Hematopoietic multipotent progenitor cell treated with erythropoietin and hydrocortisone succinate and interleukin-3 and kit ligand, for 8 days (in vitro differentiated cells): Measurements from ENCODE around the gene RANBP10.
"Not testable (repeated sequence)": the region's sequence is repeated elsewhere in the genome, so short reads cannot be mapped to it uniquely, and the experiment has no call there.

Experiments
- DNase-seq: peaks from one replicate; pipeline ENCODE4 v3.0.0-alpha.2; 2015

Gene RANBP10

DNA sequence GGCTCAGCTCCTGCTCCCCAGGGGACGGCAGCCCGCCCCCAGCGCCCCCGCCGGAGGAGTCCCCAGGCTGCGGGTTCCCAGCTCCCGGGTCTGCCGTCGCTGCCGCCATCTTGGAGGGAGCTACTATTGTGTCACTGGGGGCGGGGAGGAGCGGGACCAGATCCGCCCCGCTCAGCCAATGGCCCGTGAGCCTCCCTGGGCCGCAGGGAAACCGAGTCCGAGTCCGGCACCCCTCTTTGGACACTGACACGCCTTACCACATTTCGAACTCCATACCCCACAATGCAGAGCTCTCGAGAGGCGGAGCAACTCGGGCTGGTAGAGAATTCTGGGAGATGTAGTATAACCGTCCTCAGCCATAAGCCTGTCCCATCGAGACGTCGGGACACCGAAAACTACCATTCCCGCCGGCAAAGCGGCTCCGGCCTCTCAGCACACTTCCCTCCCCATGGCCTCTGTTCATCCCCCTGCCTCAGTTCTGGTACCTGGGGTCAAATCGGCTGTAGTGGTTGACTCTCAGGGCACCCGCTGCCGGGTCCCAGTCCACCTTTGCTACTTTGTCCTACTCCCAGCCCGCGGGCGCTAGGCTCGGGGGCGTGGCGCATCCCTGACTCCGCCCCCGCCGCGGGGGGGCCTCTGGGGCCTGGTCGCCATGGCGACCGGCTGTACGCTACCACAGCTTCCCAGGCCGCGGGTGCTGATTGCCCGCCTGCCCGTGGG lies at the start of gene RANBP10, which contains the start of gene TSNAXIP1:
RANBP10 (minus strand) TSS at position 133 of the 720 bp plus-strand sequence; CDS start at position 109, 24 bp downstream.
TSNAXIP1 (plus strand) TSS at position 462 of the 720 bp plus-strand sequence. CDS start 261 bp downstream, outside the sequence.
- peak; percentile 100 for DNase-seq

DNA sequence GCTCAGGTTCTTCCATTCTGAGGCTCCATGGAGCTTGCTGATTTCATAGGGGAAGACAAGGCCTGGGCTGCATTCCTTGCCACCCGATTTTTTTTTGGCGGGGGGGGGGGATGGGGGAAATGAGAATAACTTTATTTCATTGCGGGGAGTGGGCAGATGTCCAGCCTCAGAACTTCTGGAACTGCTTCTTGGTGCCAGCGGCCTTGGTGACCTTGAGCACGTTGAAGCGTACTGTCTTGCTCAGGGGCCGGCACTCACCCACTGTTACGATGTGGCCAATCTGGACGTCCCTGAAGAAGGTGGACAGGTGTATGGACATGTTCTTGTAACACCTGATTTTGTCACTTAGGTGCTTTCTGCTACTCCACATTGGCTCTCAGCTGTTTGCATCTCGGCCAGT lies 49.4 kb upstream of the RANBP10 start:
- no peak for DNase-seq

DNA sequence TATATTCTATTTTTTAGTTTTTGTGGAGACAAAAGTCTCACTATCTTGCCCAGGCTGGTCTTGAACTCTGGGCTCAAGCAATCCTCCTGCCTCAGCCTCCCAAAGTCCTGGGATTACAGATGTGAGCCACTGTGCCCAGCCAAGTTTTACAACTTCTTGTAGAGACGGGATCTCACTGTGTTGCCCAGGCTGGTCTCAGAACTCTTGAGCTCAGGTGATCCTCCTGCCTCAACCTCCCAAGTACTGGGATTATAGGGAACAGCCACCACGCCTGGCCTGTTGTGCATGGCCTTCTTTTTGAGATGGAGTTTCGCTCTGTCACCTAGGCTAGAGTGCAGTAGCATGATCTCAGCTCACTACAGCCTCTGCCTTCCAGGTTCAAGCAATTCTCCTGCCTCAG lies 47.3 kb upstream of the RANBP10 start:
- DNase-seq = no peak

DNA sequence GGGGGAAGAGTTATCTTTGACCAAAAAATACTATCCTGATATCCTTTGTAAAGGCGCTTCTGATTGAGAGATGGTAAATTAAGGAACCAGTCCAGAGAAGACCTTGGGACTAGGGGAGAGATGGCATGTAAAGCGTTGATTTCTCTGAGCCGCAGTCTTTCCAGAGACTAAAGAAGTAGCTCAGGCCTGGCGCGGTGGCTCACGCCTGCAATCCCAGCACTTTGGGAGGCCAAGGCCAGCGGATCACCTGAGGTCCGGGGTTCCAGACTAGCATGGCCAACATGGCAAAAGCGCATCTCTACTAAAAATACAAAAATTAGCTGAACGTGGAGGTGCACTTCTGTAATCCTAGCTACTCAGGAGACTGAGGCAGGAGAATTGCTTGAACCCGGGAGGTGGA lies 41.8 kb upstream of the RANBP10 start:
- DNase-seq = no peak

DNA sequence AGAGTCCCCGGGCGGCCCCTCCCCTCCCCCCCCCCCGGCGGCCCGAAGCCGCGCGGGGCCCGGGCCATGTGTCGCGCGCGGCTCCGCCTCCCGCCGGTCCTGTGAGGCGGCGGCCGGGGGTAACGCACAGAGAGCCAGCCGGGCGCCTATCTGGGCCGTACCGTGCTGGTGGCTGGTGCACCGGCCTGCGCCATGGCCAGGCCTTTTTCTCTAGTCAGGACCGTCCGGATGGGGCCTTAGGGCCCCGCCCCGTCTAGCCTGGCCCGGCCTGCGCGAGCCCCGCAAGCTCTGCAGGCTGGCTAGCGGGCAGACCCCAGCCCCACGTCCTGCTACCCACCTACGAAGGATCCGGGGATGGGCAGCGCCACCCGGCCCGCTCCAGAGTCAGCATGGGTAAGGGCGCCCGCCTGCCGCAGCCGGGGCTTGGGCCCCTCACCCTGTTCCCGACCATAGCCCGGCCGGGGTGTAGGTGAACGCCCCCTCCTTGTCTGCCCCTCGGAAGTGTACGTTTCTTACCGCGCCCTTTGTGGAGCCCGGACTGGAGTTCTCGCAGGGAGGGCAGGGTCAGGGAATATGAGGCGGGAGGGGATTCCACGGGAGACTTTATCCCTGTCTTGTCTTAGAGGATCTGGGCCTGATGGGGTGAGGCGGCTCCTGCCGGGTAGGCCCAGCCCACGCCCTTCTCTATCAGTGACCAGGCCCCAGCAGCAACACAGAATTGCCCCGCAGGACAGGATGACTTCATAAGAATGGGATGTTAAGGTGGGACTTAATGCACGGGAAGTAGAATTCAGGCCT lies 40.9 kb upstream of the RANBP10 start, which contains the start of gene CENPT:
CENPT (minus strand) TSS at position 630 of the 798 bp plus-strand sequence. CDS start 13,834 bp downstream, outside the sequence.
- peak; percentile 87 for DNase-seq

DNA sequence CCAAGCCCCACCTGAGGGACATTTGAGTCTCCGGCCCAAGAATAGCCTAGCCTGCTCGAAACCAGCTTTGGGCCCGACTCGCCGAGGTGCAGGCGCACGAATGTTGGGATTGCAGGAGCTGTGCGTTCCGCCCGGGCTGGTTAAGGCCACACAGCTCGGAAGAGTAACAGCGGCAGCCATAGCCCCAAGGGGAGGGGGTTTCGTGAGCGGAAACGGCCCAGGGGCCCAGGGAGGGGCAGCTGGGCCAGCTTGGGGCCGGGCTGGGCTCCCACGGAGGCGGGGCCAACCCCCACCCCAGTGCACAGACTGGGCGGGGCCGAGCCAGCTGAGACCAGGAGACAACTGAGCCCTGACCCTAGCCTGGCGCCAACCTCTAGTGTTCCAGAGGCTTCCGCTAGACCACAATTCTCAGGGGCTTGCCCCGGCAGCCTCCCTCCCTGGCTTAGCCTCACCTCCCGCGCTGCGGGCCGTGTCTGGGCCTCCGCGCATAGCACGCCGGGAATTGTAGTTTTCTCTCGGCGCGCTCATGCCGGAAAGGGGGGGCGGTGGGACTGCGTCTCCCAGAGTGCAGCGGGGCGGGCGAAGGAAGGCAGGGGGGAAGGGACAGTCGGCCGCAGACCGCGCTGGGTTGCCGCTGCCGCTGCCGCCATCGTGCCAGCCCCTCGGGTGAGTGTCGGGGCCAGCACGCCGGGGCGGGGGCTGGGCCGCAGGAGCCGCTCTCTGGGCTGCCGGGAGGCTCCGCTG lies 40.1 kb upstream of the RANBP10 start, which contains the start of gene NUTF2:
NUTF2 (plus strand) TSS at position 614 of the 744 bp plus-strand sequence. CDS start 18,198 bp downstream, outside the sequence.
- DNase-seq = peak; percentile 95

DNA sequence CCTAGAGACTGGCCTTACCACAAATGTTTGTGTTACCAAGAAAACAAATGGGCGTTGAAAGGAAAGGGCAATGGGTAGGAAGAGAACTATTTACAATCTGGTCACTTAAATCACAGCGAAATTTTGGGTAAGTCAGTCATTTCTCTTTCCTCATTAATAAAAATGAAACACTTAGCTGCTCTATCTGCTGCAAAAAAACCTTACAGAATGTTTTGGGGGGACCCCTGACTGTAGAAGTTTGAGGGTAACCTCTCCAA lies 39.6 kb upstream of the RANBP10 start:
- no peak for DNase-seq

DNA sequence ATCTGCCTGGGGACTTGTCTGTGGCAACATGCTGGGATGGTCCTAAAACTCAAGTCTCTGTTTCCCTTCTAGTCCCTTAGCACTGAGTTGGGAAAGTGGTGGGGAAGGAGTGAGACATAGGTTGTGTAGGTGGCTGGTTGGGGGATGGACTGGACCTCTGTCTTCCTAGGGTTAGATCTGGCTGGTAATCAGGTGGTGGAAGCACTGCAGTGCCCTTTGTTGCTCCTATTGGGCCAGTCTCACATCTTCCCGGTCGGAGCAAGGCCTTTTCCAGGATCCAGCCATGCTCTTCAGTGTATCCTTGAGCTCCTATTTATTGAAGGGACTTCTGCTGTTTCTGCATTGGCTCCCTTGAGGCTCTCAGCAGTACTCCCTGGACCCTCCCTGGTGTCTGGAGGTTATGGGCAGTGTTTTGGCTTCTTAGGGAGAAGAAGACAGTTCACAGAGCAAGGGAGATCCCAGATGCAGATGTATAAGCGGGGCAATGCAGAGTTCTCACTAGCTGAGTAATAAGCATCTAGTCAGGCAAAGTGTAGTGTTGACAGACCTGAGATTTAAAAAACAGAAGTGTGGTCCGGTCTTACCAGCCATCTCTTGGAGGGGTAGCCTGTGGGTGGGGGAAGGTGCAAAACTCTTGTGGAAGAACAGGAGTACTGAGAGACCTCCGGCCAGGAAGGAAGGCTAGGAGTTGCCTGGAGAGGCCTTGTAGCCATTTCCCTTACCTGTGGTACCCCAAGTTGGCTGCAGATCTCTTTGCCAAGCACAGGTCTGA lies 39.1 kb upstream of the RANBP10 start:
- no peak for DNase-seq

DNA sequence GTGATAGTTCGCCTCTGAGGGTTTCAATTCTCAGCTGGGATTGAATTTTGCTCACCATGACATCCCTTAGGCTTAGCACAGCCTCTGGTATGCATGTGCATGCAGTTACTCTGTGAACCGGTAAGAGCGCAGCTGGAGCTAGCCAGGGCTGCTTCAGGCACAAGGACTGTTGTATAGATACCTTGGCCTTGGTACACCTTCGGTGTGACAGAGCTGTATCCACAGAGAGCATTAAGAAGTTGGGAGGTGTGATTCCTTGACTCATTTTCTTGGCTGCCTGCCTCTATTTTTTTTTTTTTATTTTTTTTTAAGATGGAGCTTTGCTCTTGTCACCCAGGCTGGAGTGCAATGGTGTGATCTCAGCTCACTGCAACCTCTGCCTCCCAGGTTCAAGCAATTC lies 38.1 kb upstream of the RANBP10 start:
- no peak for DNase-seq

DNA sequence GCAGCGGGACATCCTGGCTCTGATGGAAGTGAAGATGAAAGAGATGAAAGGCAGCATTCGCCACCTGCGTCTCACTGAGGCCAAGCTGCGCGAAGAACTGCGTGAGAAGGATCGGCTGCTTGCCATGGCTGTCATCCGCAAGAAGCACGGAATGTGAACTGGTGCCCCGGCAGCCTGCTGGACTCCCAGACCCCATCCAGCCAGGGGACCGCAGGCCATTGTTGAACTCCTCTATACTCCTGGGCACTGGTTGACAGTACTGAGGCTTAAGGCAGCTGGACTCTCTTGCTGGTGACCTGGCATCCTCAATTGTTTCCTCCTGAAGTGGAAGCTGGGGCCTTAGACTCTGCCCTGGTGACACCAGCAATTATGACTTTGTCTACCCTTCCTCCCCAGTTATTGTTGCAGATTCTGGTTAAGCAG lies 37.0 kb upstream of the RANBP10 start:
- DNase-seq = no peak

DNA sequence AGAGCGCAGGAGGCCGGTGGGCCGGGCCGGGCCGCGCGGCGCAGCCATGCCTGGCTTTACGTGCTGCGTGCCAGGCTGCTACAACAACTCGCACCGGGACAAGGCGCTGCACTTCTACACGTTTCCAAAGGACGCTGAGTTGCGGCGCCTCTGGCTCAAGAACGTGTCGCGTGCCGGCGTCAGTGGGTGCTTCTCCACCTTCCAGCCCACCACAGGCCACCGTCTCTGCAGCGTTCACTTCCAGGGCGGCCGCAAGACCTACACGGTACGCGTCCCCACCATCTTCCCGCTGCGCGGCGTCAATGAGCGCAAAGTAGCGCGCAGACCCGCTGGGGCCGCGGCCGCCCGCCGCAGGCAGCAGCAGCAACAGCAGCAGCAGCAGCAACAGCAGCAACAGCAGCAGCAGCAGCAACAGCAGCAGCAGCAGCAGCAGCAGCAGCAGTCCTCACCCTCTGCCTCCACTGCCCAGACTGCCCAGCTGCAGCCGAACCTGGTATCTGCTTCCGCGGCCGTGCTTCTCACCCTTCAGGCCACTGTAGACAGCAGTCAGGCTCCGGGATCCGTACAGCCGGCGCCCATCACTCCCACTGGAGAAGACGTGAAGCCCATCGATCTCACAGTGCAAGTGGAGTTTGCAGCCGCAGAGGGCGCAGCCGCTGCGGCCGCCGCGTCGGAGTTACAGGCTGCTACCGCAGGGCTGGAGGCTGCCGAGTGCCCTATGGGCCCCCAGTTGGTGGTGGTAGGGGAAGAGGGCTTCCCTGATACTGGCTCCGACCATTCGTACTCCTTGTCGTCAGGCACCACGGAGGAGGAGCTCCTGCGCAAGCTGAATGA lies 36.4 kb upstream of the RANBP10 start:
- peak; percentile 61 for DNase-seq

DNA sequence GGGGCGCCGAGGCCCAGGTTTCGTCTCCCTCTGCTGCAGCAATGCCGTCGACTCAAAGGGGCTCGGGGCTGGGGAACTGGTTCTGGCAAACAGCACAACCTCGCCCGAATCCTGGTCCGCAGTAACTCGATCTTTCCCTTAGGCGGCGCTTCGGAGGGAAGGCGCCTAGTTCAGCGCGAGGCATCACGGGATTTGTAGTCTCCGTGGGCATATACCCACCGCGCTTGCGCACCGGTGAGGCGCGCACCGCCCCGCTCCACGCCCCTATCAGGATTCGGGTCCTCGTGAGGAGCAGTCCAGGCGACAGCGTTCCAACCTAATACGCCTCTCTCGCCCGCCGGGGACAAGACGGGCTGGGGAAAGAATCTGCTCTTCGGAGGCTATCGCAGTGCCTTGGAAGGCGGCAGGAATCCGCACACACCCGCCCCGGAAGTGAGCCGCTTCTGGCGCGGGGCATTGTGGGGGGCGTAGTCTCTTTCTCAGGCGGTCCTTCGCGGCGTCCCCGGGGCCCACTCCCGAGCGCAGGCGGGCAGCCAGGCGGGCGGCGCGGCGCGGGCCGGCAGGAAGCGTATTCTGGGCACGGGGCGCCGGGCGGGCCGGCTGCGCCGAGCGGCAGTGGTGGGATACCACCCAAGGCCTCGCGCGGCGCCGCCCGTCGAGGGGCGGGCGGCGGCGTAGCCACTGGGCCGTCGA lies 35.6 kb upstream of the RANBP10 start, which contains the start of gene THAP11:
THAP11 (plus strand) TSS at position 505 of the 693 bp plus-strand sequence. CDS start 235 bp downstream, outside the sequence.
- peak; percentile 97 for DNase-seq

DNA sequence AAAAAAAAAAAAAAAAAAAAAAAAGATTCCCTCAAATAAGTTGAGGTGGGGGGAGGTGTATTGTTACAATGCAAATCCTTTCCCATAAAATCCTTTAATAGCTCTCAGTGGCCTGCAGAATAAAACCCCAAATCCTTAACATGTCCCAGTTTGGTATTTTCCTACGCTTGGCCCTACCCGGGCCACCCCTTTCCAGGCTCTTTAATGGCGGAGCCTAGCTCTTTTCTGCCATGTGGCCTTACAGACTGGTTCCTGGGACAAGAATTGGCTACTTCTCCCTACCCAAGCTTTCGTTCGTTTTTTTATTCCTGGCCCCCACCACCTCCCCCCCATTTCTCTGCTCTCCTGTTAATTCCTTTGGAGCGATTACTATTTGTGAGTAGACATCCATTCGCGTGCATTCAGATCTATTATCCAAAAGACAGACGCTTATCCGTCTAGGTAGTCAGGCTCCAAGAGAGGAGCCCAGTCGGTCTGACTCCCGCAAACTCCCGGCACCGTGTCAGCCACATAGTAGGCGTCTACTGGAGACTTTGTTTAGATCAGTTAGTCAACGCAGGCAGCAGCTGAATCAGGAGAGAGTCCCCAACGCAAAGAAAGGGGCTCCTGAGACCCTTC lies 34.9 kb upstream of the RANBP10 start:
- DNase-seq = no peak

DNA sequence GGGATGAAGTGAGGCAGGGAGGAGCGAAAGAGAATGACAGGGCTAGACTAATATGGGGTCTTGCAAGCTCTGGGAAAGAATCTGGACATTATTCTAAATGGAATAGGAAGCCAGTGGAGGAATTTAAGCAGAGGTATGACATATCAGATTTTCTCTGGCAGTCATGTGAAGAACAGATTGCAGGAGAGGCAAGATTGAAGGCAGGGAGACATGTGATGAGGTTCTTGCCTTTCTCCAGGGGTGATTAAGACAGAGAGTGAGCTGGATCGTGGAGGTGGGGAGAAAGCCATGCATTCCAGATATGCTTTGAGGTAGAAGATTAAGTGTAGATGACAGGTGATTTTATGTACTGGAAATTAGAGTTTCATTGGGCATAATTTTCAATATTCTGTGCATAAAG lies 31.5 kb upstream of the RANBP10 start:
- DNase-seq = no peak

DNA sequence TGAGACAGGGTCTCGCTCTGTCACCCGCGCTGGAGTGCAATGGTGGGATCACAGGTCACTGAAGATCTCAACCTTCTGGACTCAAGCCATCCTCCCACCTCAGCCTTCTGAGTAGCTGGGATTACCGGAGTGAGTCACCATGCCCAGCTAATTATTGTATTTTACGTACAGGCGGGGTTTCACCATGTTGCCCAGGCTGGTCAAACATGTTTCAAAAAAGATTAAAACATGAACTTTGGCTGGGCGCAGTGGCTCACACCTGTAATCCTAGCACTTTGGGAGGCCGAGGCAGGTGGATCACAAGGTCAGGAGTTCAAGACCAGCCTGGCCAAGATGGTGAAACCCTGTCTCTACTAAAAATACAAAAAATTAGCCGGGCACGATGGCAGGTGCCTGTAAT lies 30.8 kb upstream of the RANBP10 start:
- not testable (repeated sequence) for DNase-seq

DNA sequence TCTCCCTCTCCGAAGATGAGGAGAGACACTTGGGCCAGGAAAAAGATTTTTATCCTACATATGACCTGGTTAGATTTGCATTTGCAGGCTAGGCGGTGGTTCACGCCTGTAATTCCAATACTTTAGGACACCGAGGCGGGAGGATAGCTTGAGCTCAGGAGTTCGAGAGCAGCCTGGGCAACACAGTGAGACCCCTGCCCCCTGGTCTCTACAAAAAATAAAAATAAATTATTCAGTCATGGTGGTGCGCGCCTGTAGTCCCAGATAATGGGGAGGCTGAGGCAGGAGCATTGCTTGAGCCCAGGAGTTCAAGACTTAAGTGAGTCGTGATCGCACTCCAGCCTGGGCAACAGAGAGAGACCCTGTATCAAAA lies 27.9 kb upstream of the RANBP10 start:
- no peak for DNase-seq

DNA sequence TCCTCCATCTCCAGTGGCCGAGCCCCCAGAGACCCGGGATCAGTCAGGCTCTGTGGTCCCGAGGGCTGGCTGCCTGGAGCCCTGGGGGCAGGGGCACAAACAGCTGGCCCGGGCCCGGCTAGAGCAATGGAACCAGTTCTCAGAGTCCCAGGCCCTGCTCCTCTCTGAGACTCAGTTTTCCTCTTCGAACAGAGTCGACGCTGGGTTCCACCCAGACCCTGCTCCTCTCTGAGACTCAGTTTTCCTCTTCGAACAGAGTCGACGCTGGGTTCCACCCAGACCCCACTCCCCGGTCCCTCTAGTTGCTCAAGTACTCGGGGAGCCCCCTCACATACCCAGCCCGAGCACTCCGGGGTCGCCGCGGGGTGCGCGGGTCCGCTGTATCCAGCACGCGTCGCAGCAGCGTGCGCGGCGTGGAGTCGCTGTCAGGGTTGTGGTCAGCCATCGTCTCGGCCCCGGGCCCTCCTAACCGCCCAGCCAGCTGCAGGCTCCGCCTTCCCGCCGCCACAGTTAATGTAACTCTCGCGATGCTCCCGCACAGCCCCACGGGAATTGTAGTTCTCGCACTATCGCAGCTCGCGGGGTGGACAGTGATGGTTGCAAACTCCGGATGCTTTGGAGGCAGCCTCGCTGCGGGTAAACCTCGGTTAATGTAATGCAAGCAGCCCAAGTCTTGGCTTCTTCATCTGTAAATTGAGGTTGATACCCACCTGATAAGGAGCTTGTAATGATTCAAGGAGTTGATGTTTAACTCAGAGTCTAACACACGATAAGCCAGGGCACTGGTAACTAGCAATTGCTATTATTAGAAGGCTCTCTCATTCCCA lies 27.3 kb upstream of the RANBP10 start:
- peak; percentile 90 for DNase-seq

DNA sequence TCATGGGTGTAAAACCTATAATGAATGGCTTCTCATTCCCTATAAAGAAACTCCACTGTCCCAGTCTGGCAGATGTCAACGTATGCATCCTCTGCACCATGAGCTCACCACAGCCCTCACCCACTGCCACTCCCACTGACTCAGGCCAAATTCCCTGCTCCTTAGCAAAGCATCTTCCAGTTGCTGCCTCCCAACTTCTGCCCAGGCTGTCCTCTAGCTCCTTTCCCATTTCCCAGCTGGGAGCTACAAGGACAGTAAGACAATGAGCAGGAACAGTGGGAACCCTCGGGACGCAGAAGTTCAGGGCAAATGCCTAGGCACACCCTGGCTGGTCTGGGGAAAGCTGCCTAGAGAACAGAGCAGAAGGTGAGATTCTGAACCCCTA lies 26.7 kb upstream of the RANBP10 start:
- DNase-seq = peak; percentile 41

DNA sequence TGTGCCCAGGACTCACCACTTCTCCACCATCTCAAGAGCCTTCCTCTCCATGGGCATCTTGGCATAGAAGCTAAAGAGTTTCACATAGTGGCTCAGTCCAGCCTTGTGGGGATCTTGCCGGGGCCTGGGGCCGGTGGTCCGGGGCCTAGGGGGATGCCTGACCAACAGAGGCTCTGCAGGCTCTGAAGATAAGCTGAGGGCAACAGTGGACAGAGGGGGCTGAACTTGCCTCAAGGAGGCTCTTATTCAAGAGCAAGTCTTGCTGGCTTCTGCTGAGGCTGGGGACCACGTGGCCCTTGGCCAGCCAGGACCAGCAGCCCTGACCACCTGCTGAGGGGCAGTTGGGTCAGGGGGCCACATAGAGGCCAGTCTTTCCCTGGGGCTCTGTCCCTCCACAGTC lies 22.3 kb upstream of the RANBP10 start:
- DNase-seq = no peak
